Right kidney (tissue), 1 donor: Measurements from ENCODE around the gene NPR3.
"Not testable (repeated sequence)": the region's sequence is repeated elsewhere in the genome, so short reads cannot be mapped to it uniquely, and the experiment has no call there.

Experiments used
- DNase-seq: peaks from one replicate; pipeline ENCODE4 v3.0.0-alpha.2; 2016

Gene NPR3

GRCh38 chr5:32765266-32765665, 54.1 kb downstream of the NPR3 start:
- no peak for DNase-seq

- DNase-seq: no peak
These were observed 56.9 kb downstream of the NPR3 start for GRCh38 chr5:32767948-32768467.

GRCh38 chr5:32769711-32770110, 58.6 kb downstream of the NPR3 start:
- DNase-seq: no peak

GRCh38 chr5:32770444-32770843, 59.3 kb downstream of the NPR3 start:
- no peak for DNase-seq

DNA sequence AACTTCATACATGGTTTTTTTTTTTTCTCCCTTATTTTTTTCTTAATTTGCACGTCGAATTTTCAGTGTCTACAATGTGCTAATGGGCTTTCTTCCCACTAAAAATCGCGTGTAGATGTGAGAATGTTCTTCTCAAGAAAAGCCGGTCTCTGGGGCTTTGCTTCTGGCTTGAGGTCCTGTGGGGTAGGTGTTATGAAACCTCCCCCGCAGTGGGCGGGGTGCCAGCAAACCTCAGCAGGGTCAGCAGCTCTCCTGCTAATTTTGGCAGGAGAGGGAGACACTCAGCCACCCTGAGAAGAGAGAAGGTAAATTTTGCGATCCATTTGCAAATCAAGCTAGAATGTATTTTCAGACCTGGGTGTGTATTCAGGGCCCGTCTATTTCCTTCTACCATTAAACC, 59.9 kb downstream of the NPR3 start:
- no peak for DNase-seq

DNA sequence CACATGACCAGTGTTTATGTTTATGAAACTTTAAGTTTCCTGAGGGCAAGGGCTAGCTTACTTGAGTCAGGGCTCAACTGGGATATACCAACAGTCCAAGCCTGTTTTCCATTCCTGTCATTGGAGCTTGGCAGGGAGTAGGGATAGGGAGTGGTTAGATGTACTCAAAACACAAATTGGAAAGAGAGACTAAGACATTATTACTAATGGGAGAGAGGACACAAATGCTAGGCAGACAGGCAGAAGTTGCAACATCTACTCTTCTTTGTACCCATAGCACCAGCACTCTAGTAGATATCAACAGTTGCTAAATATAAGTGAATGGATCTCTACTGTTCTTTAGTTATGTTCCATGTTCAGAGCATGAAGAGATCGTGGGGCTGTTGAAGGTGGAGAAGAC, 62.8 kb downstream of the NPR3 start:
- DNase-seq: no peak

GRCh38 chr5:32776200-32776599, 65.1 kb downstream of the NPR3 start:
- no peak for DNase-seq

DNA sequence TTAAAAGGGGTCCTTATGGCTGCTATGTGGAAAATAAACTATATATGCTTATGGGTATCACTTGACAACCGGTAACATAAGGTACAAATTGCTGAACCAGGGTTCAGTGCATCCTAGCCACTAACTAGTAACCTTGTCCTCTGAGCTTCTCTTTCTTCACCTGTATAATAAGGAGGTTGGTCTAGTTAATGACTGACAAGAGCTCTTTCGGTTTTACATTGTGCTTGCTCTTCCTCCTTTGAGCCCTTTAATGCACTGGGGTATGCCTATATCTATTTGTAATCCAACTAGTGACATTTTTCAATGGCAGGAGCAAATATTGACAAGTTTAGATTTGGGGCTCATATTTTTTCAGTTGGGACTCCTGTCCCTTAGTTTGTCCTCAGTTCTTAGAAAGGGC, 66.1 kb downstream of the NPR3 start:
- DNase-seq: no peak

DNA sequence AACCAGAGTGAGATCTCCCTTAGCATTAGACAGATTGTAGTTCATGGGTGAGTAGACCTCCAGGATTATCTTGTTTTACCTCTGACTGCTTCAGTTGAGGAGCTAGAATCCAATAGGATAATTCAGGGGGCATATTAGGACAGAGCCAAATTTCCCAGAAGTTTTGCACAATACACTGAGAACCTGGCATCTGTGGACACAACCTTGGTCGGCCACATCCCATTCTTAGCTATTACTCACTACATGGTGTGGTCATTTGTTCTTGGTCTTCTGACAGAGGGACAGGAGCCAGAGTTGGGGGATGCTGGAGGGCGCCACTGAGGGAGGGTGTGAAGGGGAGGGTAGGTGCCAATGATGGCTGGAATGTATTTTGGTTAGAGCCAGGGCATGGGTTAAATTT, 66.6 kb downstream of the NPR3 start:
- DNase-seq: no peak

DNA sequence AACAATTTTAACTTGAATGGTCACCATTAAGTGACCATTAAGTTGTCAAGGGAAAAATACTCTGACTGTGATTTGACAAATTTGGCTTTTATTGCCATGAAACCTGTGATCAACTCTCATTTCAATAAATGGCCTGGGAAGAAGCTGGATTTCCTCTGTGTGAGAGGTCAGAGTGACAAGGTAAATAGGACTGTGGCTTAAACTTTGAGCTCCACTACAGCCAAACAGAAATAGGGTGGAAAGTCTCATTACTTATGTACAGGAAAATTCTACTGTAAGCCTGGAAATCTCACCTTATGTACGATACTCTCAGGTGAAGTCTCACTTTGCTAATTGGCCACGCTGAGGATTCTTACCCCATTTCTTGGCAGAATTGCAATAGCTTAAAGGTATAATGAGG, 67.3 kb downstream of the NPR3 start:
- DNase-seq: no peak

DNA sequence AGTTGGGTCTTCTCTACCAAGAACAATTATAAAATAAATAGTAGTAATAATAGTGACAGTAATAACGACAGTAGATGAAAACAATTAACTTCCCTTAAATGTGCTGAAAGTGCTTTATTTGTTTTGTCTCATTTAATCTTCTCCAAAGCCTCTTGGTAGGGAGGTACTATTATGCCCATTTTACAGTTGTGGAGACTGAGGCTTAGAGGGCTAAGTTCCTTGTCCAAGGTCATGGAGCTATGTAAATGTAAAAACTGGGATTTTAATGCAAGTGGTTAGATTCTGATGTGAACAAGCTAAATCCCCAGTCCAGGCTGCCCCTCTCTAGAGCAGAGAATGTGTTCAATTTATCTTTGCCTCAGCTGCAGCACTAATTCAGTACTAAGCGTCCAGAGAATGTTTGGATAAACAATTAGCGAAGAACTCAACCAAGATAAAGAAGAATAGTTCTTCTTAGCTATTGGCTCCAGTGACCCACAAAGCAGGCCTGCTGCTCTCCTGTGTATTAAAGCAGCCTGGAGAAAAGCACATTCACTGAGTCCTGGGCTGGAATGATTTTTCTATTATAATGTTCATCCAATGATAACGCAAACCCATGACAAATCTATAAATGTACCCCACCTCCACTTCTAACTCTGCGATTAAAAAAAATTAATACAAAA, 68.8 kb downstream of the NPR3 start:
- no peak for DNase-seq

DNA sequence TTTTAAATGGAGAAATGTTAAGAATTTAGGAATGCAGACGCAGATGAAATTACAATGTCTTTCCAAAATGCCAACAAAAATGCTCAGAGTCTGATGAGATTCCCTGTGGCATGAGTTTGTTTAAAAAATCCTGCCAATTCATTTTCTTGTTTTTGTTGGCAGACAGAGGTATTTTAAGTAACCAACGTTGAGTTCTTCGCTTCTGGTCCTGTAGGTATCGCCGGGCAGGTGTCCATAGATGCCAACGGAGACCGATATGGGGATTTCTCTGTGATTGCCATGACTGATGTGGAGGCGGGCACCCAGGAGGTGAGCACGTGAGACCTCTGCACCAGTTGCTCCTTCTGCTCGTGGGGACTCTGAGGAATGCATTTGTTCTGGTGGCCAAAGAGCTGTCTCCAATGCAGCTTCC, 69.4 kb downstream of the NPR3 start:
- no peak for DNase-seq

- DNase-seq: no peak
These were observed 72.5 kb downstream of the NPR3 start for GRCh38 chr5:32783661-32784060.

DNA sequence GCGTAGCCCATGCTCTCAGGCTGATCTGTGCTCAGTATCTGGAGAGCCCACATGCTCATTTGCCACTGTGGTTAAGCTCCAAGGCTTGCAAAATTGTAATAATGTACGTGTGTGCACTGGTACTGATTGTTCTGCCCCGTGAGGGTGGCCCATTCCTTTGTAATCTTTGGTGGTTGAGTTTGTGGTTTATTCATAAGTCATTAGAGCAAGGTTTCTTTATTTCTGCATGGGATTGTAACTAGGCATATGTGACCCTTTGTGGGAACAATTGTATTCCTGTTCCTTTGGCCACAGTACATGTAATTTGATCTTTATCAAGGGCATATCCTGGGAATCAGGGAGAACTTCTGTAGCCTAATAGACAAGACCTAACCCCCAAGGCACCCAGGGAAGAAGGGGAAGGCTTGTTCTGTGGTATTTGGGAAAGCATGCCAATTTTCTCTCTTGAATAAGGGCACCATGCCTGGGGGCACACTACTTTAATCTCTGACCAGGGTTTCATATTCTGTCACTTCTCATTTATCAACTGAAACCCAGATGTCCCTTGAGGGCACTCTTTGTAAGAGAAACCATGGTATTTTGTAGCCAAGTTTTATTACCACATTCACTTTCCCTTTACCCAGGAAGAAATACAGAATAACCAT, 74.6 kb downstream of the NPR3 start:
- no peak for DNase-seq

DNA sequence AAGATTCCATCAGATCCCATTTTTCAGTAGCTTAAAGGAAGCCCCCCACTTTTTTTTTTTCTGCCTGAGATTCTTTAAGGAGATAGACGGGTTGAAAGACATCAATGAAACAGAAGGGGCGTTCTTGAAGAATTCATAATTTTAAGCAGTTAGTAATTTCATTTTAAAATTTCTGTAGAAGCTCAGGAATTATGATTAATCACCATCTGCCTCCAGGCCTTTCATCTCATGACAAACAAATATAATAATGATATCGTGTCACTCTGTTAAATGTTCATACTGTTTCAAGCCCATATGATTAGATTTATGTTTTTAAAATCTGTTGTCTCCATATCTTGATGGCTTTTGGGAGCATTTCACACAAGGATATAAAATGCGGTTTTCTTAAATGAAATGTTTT, 75.2 kb downstream of the NPR3 start:
- DNase-seq: no peak

DNA sequence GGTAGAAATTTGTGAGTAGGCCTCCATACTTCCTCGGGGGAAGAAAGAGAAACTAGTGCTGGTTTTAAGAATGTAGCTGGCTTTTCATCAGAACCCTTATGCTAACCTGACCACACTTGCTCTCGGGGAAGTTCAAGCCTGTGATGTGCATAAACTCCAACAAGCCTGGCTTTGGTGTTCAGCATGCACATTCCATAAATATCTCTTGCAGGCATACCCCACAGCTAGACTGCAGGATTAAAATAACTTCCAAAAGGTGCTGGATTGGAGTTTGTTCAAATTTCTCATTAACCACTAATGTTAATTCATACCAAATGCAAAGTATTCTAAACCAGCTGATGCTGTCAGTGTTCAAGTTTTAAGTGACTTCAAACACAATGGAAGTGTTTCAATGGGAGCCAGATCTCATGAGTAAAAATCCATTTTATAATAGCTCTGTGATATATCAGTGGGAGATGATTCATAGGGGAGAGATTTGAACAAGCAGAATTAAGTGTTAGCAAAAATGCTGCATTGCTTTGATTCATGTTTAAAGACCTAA, 79.4 kb downstream of the NPR3 start:
- no peak for DNase-seq

GRCh38 chr5:32791536-32792243, 80.6 kb downstream of the NPR3 start:
- DNase-seq: no peak

GRCh38 chr5:32794086-32794485, 83.0 kb downstream of the NPR3 start:
- DNase-seq: no peak

DNA sequence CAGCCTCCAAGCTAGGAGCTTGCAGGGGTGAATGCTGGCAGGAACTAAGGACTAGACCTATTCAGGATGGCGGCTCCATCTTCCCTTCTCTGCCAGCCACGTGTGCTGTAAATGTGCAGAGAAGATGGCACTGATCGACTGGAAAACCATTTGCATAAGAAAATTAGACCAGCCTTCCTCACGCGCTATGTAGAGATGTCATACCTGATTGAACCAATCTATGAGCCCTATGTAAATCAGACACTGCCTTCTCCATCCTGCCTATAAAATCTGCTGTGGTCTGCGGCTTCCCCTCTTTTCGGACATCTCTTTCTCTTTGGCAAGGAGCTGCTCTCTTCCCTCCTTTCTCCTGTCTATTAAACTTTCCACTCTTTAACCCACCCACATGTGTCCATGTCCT, 91.6 kb downstream of the NPR3 start:
- DNase-seq: no peak

GRCh38 chr5:32803656-32804055, 92.5 kb downstream of the NPR3 start:
- no peak for DNase-seq

- DNase-seq: not testable (repeated sequence)
These were observed 94.3 kb downstream of the NPR3 start for GRCh38 chr5:32805462-32805861.

GRCh38 chr5:32805971-32806638, 95.0 kb downstream of the NPR3 start:
- peak; percentile 9 for DNase-seq

GRCh38 chr5:32808783-32809182, 97.7 kb downstream of the NPR3 start:
- DNase-seq: no peak
